ENCODE data around the gene ADAMTSL3. TPM values are rescaled to one million over a fixed set of nuclear protein-coding genes. Genes with fewer than 3 reads are reported as not detected.

The ADAMTSL3 gene
- polyA plus RNA-seq, 1 donor from 2014 or later = 0.51 TPM

- H3K36me3 ChIP-seq (ENCODE audit: insufficient read depth, low read length) = no peaks in the 10 kb centered on the region
- H4K20me1 ChIP-seq (ENCODE audit: insufficient read depth) = no peaks in the 10 kb centered on the region
- no peaks in the 10 kb centered on the region for H3K9me2 ChIP-seq (ENCODE audit: insufficient read depth, low read length)
- no peak overlapping the region for H3K4me3 ChIP-seq (ENCODE audit: low read length)
- no peak overlapping the region for H3K4me2 ChIP-seq (ENCODE audit: low read length)
- no peaks in the 10 kb centered on the region for H3F3A ChIP-seq (ENCODE audit: insufficient read depth, low read length, poor library complexity, severe bottlenecking)
- H3K9ac ChIP-seq (ENCODE audit: low read length) = no peak overlapping the region
- no peaks in the 10 kb centered on the region for H3K27me3 ChIP-seq (ENCODE audit: insufficient read depth, low read depth, low read length)
- H3K79me2 ChIP-seq (replicated peaks; ENCODE audit: insufficient read depth, low read length) = no peaks in the 10 kb centered on the region
- H3K9me3 ChIP-seq (ENCODE audit: low read length) = no peaks in the 10 kb centered on the region
- no peak overlapping the region for H2AFZ ChIP-seq (ENCODE audit: low read depth, low read length)
- no peak overlapping the region for H3K27ac ChIP-seq (ENCODE audit: low read length)
- TF ChIP-seq MXI1 (conservative IDR thresholded peaks at IDR 0.05; ENCODE audit: poor library complexity, severe bottlenecking) (no peak), RAD21 (conservative IDR thresholded peaks at IDR 0.05) (no peak), EZH2 (IDR thresholded peaks at IDR 0.05; ENCODE audit: borderline replicate concordance, insufficient read depth, low read length, poor library complexity, severe bottlenecking) (no peak), REST (IDR thresholded peaks at IDR 0.05; ENCODE audit: borderline replicate concordance) (no peak), SMC3 (conservative IDR thresholded peaks at IDR 0.05; ENCODE audit: poor library complexity) (no peak), CTCF (IDR thresholded peaks at IDR 0.05; ENCODE audit: poor library complexity, severe bottlenecking) (no peak), POLR2AphosphoS5 (IDR thresholded peaks at IDR 0.05) (no peak), TAF1 (IDR thresholded peaks at IDR 0.05; ENCODE audit: low read depth) (no peak), EP300 (conservative IDR thresholded peaks at IDR 0.05; ENCODE audit: poor library complexity, severe bottlenecking) (no peak)
Observed at GRCh38 chr15:83905556-83906273, 251.8 kb downstream of the ADAMTSL3 start.

GRCh38 chr15:83911345-83911744 is 257.4 kb downstream of the ADAMTSL3 start:
- Histone ChIP-seq H3K79me2 (replicated peaks; ENCODE audit: insufficient read depth, low read length) (no peaks in the 10 kb centered on the region), H3K9me3 (ENCODE audit: low read length) (no peaks in the 10 kb centered on the region), H3K36me3 (ENCODE audit: insufficient read depth, low read length) (no peaks in the 10 kb centered on the region), H3F3A (ENCODE audit: insufficient read depth, low read length, poor library complexity, severe bottlenecking) (no peaks in the 10 kb centered on the region), H3K4me3 (ENCODE audit: low read length) (no peak overlapping the region), H2AFZ (ENCODE audit: low read depth, low read length) (no peak overlapping the region), H3K27ac (ENCODE audit: low read length) (no peak overlapping the region), H3K9me2 (ENCODE audit: insufficient read depth, low read length) (no peaks in the 10 kb centered on the region), H3K4me2 (ENCODE audit: low read length) (no peak overlapping the region), H3K27me3 (ENCODE audit: insufficient read depth, low read depth, low read length) (no peaks in the 10 kb centered on the region), H4K20me1 (ENCODE audit: insufficient read depth) (no peaks in the 10 kb centered on the region), H3K9ac (ENCODE audit: low read length) (no peak overlapping the region)
- no peak for TF ChIP-seq POLR2AphosphoS5 (IDR thresholded peaks at IDR 0.05)
- no peak for TF ChIP-seq EZH2 (IDR thresholded peaks at IDR 0.05; ENCODE audit: borderline replicate concordance, insufficient read depth, low read length, poor library complexity, severe bottlenecking)
- no peak for TF ChIP-seq TAF1 (IDR thresholded peaks at IDR 0.05; ENCODE audit: low read depth)
- TF ChIP-seq RAD21 (conservative IDR thresholded peaks at IDR 0.05) = no peak
- no peak for TF ChIP-seq CTCF (IDR thresholded peaks at IDR 0.05; ENCODE audit: poor library complexity, severe bottlenecking)
- no peak for TF ChIP-seq EP300 (conservative IDR thresholded peaks at IDR 0.05; ENCODE audit: poor library complexity, severe bottlenecking)
- TF ChIP-seq REST (IDR thresholded peaks at IDR 0.05; ENCODE audit: borderline replicate concordance) = no peak
- no peak for TF ChIP-seq SMC3 (conservative IDR thresholded peaks at IDR 0.05; ENCODE audit: poor library complexity)
- no peak for TF ChIP-seq MXI1 (conservative IDR thresholded peaks at IDR 0.05; ENCODE audit: poor library complexity, severe bottlenecking)

Data from neural cell (in vitro differentiated cells).